Activated CD4-positive, alpha-beta T cell treated with anti-CD3 and anti-CD28 coated beads, Interleukin-2, amount 50 U/mL, for 4 hours (primary cell): ENCODE data around the gene IRAK4.
"Not testable (repeated sequence)": the region's sequence is repeated elsewhere in the genome, so short reads cannot be mapped to it uniquely, and the experiment has no call there.

ENCODE experiments used
- DNase-seq, 2 experiments: peaks; one replicate each; pipeline ENCODE4 v3.0.0-alpha.2; 2020

Gene IRAK4

GRCh38 chr12:43758728-43759563, at the start of gene IRAK4, which contains the start of gene PUS7L:
IRAK4 (plus strand) TSS chr12:43758951; CDS start chr12:43768112, 9,161 bp downstream.
PUS7L (minus strand) TSS chr12:43758790; CDS start chr12:43755245, 3,545 bp downstream.
- peak; percentile 93 to 94 for DNase-seq

GRCh38 chr12:43711348-43711747, 47.4 kb upstream of the IRAK4 start:
- no peak for DNase-seq

DNA sequence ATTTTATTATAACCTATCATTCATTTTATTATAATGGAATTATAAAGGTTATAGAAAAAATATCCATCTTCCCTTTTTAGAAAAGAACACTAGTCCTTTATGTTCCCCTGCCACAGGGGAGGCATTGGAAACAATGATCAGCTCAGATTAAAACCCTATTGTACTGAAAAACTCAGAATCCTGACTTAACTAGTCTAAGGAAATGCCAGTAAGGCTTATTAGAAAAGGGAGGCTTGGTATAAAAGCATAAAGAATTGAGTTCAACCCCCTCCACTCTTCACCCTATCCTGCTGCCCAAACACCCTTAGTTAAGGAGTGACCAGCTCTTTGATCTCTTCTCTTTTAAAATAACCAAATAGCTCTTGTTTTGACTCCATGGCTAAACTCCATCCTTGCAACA, 36.1 kb upstream of the IRAK4 start:
- no peak for DNase-seq

GRCh38 chr12:43723134-43723533, 35.6 kb upstream of the IRAK4 start:
- no peak for DNase-seq

DNA sequence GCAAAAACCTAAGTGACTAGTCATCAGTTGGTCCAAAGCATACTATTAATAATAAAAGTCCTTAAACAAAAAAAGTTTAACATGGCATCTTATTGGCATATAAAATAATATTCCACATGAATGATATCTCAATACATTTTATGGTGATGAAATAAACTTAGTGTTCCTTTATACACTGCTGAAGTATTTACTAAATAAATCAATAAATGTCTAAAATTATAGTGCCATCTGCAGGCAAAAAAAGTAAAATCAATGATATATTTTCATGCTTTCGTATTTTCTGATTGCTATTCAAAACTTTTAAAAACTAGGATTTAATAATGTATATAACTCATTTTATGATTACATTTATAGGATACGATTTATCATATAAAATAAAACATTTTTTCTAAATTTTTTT, 30.6 kb upstream of the IRAK4 start:
- DNase-seq, result no peak

- DNase-seq, result no peak
Measured at GRCh38 chr12:43728698-43729097, 30.1 kb upstream of the IRAK4 start.

- no peak for DNase-seq
Measured at GRCh38 chr12:43730283-43730682, 28.5 kb upstream of the IRAK4 start.

GRCh38 chr12:43733687-43734086, 25.1 kb upstream of the IRAK4 start:
- no peak for DNase-seq

GRCh38 chr12:43736927-43737440, 21.8 kb upstream of the IRAK4 start:
- DNase-seq, result no peak

GRCh38 chr12:43737646-43738045, 21.1 kb upstream of the IRAK4 start:
- DNase-seq, result no peak

DNA sequence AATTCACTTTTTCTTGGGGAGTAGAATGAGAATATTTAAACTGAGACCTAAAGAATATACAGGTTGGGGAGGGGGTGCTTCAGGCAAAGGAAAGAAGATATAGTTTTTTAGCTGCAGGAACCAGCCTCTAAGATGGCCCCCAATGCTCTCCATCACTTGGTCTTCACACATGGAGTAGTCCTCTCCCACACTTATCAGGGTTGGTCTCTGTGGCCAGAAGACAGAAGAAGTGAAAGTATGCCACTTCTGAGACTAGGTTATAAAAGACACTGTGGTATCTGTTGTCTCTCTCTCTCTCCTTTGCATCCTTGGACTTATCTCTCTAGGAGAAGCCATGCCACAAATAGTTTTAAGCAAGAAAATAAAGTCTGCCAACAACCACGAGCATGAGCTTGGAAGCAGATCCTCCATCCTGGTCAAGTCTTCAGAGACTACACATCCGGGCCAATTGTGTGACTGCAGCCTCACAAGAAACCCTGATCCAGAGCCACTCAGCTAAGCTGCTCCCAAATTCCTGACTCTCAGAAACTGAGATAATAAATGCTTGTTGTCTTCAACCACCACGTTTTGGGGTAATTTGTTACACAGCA, 18.1 kb upstream of the IRAK4 start:
- DNase-seq, result no peak

DNA sequence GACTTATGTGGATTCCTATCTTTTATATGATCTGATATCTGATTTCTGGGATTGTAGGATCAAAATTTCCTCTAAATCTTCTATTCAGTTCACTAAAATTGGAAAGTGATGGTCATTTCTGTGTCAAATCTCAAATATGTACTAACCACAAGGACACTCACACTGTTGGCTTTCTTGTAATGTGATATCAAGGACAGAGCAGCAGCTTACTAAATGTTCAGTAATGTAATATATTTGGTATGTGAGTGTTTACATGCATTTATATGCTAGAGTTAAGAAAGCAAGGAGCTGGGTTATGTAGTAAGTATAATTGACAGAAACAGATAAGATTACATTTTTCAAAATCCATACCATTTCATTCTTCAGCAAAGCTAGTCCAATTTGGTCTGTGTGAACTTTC, 16.6 kb upstream of the IRAK4 start:
- no peak for DNase-seq

DNA sequence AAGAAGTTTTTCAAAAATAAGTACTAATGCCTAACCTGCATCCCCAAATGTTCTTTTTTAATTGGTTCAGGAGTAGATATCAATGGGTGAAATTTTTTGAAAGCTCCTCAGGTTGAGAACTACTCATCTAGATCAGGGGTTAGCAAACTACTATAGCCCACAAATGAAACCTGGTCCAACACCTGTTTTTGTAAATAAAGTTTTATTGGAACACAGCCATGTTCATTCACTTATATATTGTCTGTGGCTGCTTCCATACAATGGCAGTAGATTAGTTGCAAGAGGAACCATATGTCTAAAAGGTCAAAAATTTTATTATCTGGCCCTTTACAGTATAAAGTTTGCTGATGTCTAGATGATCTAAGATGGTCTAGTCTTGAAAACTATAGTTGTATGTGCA, 13.9 kb upstream of the IRAK4 start:
- DNase-seq, result no peak

GRCh38 chr12:43749016-43749415, 9.7 kb upstream of the IRAK4 start:
- DNase-seq, result no peak

GRCh38 chr12:43750814-43751213, 7.9 kb upstream of the IRAK4 start:
- DNase-seq, result no peak

GRCh38 chr12:43751360-43751759, 7.4 kb upstream of the IRAK4 start:
- not testable (repeated sequence) for DNase-seq

GRCh38 chr12:43754015-43754414, 4.7 kb upstream of the IRAK4 start:
- no peak for DNase-seq

- DNase-seq, result no peak
Measured at GRCh38 chr12:43758247-43758727, 464 bp upstream of the IRAK4 start.

- DNase-seq, result no peak
Measured at GRCh38 chr12:43760396-43760795, 1.6 kb downstream of the IRAK4 start.

- no peak for DNase-seq
Measured at GRCh38 chr12:43761500-43761899, 2.7 kb downstream of the IRAK4 start.

- no peak for DNase-seq
Measured at GRCh38 chr12:43762596-43762995, 3.8 kb downstream of the IRAK4 start.

DNA sequence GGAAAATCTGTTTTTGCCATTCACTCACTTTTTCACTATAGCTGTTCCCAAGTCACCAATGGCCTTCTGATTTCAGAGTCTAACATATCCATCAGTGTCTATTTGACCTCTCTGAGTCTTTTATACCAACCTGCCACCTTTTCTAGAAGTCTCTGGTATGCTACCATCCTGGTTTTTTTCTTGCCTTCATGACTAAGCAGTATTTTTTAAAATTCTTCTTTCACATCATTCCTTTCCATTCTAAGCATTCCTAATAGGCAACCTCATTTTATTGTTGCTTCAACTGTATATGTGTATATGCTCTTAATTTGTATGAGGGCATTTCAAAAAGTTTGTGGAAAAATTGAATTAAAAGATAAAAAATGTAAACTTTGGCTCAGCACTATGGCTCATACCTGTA, 5.0 kb downstream of the IRAK4 start:
- DNase-seq, result no peak

- DNase-seq, result no peak
Measured at GRCh38 chr12:43764528-43764927, 5.8 kb downstream of the IRAK4 start.

GRCh38 chr12:43766291-43766690, 7.5 kb downstream of the IRAK4 start:
- no peak for DNase-seq
